GM12872 (cell line): ENCODE measurements around the gene FOXK2.

Source experiments
- CTCF ChIP-seq: IDR thresholded peaks from 3 replicates; pipeline ENCODE4 v1.5.1; 2011; ENCODE audit warnings: low read depth, mild to moderate bottlenecking, low read length, moderate library complexity; ENCODE audit not compliant: insufficient read depth

The FOXK2 gene

GRCh38 chr17:82649501-82650261, 130.1 kb downstream of the FOXK2 start:
- no peak for TF ChIP-seq CTCF

GRCh38 chr17:82650723-82651122, 131.2 kb downstream of the FOXK2 start:
- TF ChIP-seq CTCF: no peak

- TF ChIP-seq CTCF: no peak
These were observed 134.4 kb downstream of the FOXK2 start for GRCh38 chr17:82653651-82654528.
